Kasumi-1 (cell line): ENCODE results near the gene KCNK3.

ENCODE experiments used
- DNase-seq, 2 experiments: peaks; one replicate each; lab custom pipeline; 2025; lab: John Stamatoyannopoulos, UW

Gene KCNK3

GRCh38 chr2:26666671-26667070 lies 25.9 kb upstream of the KCNK3 start:
- no peak for DNase-seq

GRCh38 chr2:26668041-26668440 lies 24.5 kb upstream of the KCNK3 start:
- DNase-seq = no peak

GRCh38 chr2:26668856-26669750 lies 23.4 kb upstream of the KCNK3 start:
- DNase-seq = no peak

GRCh38 chr2:26670171-26670570 lies 22.4 kb upstream of the KCNK3 start:
- no peak for DNase-seq

GRCh38 chr2:26670931-26671460 lies 21.5 kb upstream of the KCNK3 start:
- no peak for DNase-seq

- no peak for DNase-seq
Measured at GRCh38 chr2:26671691-26672090, 20.8 kb upstream of the KCNK3 start.

- DNase-seq = no peak
Measured at GRCh38 chr2:26672112-26672817, 20.3 kb upstream of the KCNK3 start.

- DNase-seq = no peak
Measured at GRCh38 chr2:26672818-26673393, 19.6 kb upstream of the KCNK3 start.

- no peak for DNase-seq
Measured at GRCh38 chr2:26674002-26674751, 18.3 kb upstream of the KCNK3 start.

GRCh38 chr2:26674771-26675170 lies 17.8 kb upstream of the KCNK3 start:
- no peak for DNase-seq

- no peak for DNase-seq
Measured at GRCh38 chr2:26675651-26676255, 16.8 kb upstream of the KCNK3 start.

GRCh38 chr2:26678035-26678434 lies 14.5 kb upstream of the KCNK3 start:
- no peak for DNase-seq

GRCh38 chr2:26679867-26680266 lies 12.7 kb upstream of the KCNK3 start:
- peak; percentile 7 to 21 for DNase-seq

GRCh38 chr2:26681656-26682055 lies 10.9 kb upstream of the KCNK3 start:
- DNase-seq = no peak

GRCh38 chr2:26682155-26682554 lies 10.4 kb upstream of the KCNK3 start:
- DNase-seq = no peak

- DNase-seq = no peak
Measured at GRCh38 chr2:26683583-26683982, 8.9 kb upstream of the KCNK3 start.

- no peak for DNase-seq
Measured at GRCh38 chr2:26685341-26685740, 7.2 kb upstream of the KCNK3 start.

GRCh38 chr2:26685989-26686839 lies 6.3 kb upstream of the KCNK3 start:
- DNase-seq = no peak

GRCh38 chr2:26687328-26687727 lies 5.2 kb upstream of the KCNK3 start:
- no peak for DNase-seq

- no peak for DNase-seq
Measured at GRCh38 chr2:26687801-26688200, 4.7 kb upstream of the KCNK3 start.

- DNase-seq = no peak
Measured at GRCh38 chr2:26691161-26691560, 1.4 kb upstream of the KCNK3 start.
